ENCODE data around the gene KAT6B.

GRCh38 chr10:75007646-75008045, 181.2 kb downstream of the KAT6B start:
- TF ChIP-seq POLR2AphosphoS5 (IDR thresholded peaks at IDR 0.05) (no peak), POLR2A (IDR thresholded peaks at IDR 0.05; ENCODE audit: low read depth) (no peak), EP300 (IDR thresholded peaks at IDR 0.05) (no peak)
- TF ChIP-seq, protein P1, sequence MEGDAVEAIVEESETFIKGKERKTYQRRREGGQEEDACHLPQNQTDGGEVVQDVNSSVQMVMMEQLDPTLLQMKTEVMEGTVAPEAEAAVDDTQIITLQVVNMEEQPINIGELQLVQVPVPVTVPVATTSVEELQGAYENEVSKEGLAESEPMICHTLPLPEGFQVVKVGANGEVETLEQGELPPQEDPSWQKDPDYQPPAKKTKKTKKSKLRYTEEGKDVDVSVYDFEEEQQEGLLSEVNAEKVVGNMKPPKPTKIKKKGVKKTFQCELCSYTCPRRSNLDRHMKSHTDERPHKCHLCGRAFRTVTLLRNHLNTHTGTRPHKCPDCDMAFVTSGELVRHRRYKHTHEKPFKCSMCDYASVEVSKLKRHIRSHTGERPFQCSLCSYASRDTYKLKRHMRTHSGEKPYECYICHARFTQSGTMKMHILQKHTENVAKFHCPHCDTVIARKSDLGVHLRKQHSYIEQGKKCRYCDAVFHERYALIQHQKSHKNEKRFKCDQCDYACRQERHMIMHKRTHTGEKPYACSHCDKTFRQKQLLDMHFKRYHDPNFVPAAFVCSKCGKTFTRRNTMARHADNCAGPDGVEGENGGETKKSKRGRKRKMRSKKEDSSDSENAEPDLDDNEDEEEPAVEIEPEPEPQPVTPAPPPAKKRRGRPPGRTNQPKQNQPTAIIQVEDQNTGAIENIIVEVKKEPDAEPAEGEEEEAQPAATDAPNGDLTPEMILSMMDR (IDR thresholded peaks at IDR 0.05) = no peak
